GM23248 (cell line): ENCODE data around the gene APEH.

ENCODE experiments used
- EZH2 ChIP-seq: fragments of 200-600 bp; sonication (generic); IDR thresholded peaks from 2 replicates; pipeline ENCODE4 v1.6.1; 2018; ENCODE audit warnings: antibody characterized with exemption, mild to moderate bottlenecking; ENCODE audit not compliant: insufficient read depth, poor library complexity, severe bottlenecking
- EZH2phosphoT487 ChIP-seq: fragments of 200-600 bp; sonication (generic); IDR thresholded peaks from 2 replicates; pipeline ENCODE4 v1.6.1; 2018; ENCODE audit warnings: antibody characterized with exemption, moderate library complexity, mild to moderate bottlenecking, low read depth; ENCODE audit not compliant: insufficient read depth

DNA sequence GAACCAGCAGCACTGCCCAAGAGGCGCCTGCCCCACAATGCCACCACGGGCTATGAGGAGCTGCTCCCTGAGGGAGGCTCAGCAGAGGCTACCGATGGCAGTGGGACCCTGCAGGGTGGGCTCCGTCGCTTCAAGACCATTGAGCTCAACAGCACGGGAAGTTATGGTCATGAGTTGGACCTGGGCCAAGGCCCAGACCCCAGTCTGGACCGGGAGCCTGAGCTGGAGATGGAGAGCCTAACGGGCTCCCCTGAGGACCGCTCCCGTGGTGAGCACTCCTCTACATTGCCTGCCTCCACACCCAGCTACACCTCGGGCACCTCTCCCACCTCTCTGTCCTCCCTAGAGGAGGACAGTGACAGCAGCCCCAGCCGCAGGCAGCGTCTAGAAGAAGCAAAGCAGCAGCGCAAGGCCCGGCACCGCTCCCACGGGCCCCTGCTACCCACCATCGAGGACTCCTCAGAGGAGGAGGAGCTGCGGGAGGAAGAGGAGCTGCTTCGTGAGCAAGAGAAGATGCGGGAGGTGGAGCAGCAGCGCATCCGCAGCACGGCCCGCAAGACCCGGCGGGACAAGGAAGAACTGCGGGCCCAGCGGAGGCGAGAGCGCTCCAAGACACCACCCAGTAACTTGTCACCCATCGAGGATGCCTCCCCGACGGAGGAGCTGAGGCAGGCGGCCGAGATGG is 21.8 kb upstream of the APEH start:
- TF ChIP-seq EZH2 (no peak), EZH2phosphoT487 (no peak)
